Measurements from ENCODE around the gene RHCG. TPM values are rescaled to one million over a fixed set of nuclear protein-coding genes. Genes with fewer than 3 reads are reported as not detected.

The RHCG gene
- total and polyA plus RNA-seq, 2 of the 13 experiments (the other 11 are each of a cell fraction or from before 2014, with no cell fraction given), result not detected

DNA sequence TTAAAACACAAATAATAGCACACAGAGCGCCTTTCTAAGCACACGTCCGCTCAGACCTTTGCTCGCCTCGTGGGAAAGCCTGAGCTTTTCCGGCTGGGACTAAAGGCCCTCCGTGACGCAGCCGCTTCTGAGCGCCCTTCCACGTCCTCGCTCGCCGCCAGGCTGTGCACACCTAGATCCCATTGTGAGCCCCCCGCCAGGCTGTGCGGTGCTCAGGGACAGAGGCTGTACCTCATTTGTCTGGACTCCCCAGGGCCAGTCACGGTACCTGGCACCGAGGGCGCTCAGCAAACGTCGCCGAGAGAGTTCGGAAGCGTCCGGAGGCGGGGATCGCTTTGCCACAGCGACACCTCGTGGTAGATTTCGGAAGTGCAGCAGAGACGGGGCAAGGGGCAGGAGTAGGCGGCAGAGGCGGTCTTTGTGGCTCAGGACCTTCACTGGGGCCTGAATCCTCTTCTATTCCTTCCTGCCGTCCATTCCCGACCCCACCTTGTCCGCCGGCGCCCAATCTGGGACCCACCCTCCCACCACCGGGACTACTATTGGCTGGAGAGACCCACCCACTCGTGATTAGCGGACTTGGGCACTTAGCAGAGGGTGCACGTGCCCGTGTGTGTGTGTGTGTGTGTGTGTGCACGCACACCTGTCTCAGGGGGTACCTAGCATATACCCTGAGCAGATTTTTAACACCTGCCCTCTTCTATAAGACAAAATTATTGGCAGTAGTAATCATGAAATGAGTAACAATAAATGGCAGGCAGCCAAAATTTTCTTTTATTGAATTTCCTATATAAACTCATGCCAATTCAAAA is 65.6 kb downstream of the RHCG start (continued):
- TF ChIP-seq TFDP2 (CRISPR knock-in tag; IDR thresholded peaks at IDR 0.05) (peak; percentile 39; the same call in 1 of the 2 replicates), ZZZ3 (CRISPR knock-in tag; IDR thresholded peaks at IDR 0.05; ENCODE audit: borderline replicate concordance) (no peak), TCF7 (IDR thresholded peaks at IDR 0.05; ENCODE audit: low read depth) (no peak), SRSF1 (optimal IDR thresholded peaks at IDR 0.05; ENCODE audit: low read depth, low read length) (peak; percentile 56), ZNF230 (CRISPR knock-in tag; IDR thresholded peaks at IDR 0.05) (no peak), SMC3 (IDR thresholded peaks at IDR 0.05; ENCODE audit: low read length) (peak; percentile 62), AKNA (CRISPR knock-in tag; IDR thresholded peaks at IDR 0.05; ENCODE audit: borderline replicate concordance) (no peak), ELF3 (CRISPR knock-in tag; IDR thresholded peaks at IDR 0.05) (0 out of 2 replicates have a peak, but pooled peaks have one; percentile 38), SMAD3 (CRISPR knock-in tag; IDR thresholded peaks at IDR 0.05) (0 out of 2 replicates have a peak, but pooled peaks have one; percentile 29), KMT2A (CRISPR knock-in tag; IDR thresholded peaks at IDR 0.05) (0 out of 2 replicates have a peak, but pooled peaks have one; percentile 37), ZNF501 (CRISPR knock-in tag; IDR thresholded peaks at IDR 0.05) (peak; percentile 64; the same call in 1 of the 2 replicates), ZFP37 (CRISPR knock-in tag; IDR thresholded peaks at IDR 0.05; ENCODE audit: borderline replicate concordance) (peak; percentile 27; the same call in 1 of the 2 replicates), ARID4A (CRISPR knock-in tag; IDR thresholded peaks at IDR 0.05; ENCODE audit: borderline replicate concordance) (peak; percentile 38; the same call in 1 of the 2 replicates), ZC3H13 (CRISPR knock-in tag; IDR thresholded peaks at IDR 0.05) (peak; percentile 53; the same call in 1 of the 2 replicates), ZNF446 (CRISPR knock-in tag; IDR thresholded peaks at IDR 0.05) (no peak), CHD4 (IDR thresholded peaks at IDR 0.05; ENCODE audit: borderline replicate concordance, low read length) (no peak), CBFB (CRISPR knock-in tag; IDR thresholded peaks at IDR 0.05) (0 out of 2 replicates have a peak, but pooled peaks have one; percentile 25)
